Thyroid gland (tissue), 4 donors: Measurements from ENCODE around the gene NUSAP1. TPM values are rescaled to one million over a fixed set of nuclear protein-coding genes. Genes with fewer than 3 reads are reported as not detected.
"Not testable (repeated sequence)": the region's sequence is repeated elsewhere in the genome, so short reads cannot be mapped to it uniquely, and the experiment has no call there.

Source experiments
- DNase-seq, 2 donors: peaks; one replicate each; pipeline ENCODE4 v3.0.0-alpha.2; 2019
- H3K27ac ChIP-seq, 3 donors: fragments of 200-600 bp; sonication (generic); 1 replicate in 2 of 3; 2 replicates in 1 of 3; pipeline ENCODE4 v1.5.1; 2016 to 2019; ENCODE audit warnings: mild to moderate bottlenecking in 1 of 3, moderate library complexity in 1 of 3
- H3K27me3 ChIP-seq: fragments of 200-600 bp; sonication (generic); one replicate; pipeline ENCODE4 v1.5.1; 2019
- H3K36me3 ChIP-seq, 2 donors: fragments of 200-600 bp; sonication (generic); one replicate each; pipeline ENCODE4 v1.5.1; 2016 to 2019
- H3K4me1 ChIP-seq, 2 donors: fragments of 200-600 bp; sonication (generic); one replicate each; pipeline ENCODE4 v1.5.1; 2017 to 2019
- H3K4me3 ChIP-seq, 3 donors: fragments of 200-600 bp; sonication (generic); replicated peaks in 1 of 3; 1 replicate in 2 of 3; 2 replicates in 1 of 3; pipeline ENCODE4 v1.5.1; 2016; ENCODE audit warnings: mild to moderate bottlenecking in 1 of 3
- H3K9me3 ChIP-seq: fragments of 200-600 bp; sonication (generic); one replicate; pipeline ENCODE4 v1.5.1; 2017
- POLR2A ChIP-seq, 2 donors: fragments of 450-650 bp; IDR thresholded peaks; one replicate each; pipeline ENCODE4 v1.6.1; 2017; ENCODE audit warnings: antibody characterized with exemption in 2 of 2, mild to moderate bottlenecking in 2 of 2, moderate library complexity in 1 of 2
- WGBS, 2 donors: methylation state at CpG; one replicate each; pipeline ENCODE4 v1.1.5; 2017; 5-methylcytosine and 5-hydroxymethylcytosine counted together
- intact Hi-C: fragments of 100-400 bp; cut with DNase I; formaldehyde crosslinking; loops from one replicate; pipeline ENCODE4 v1.15.1; 2023
- total RNA-seq, 4 donors: library from RNA; depleted of rRNA; stranded (reverse); fragments of >200 nt; gene quantifications; one replicate each; pipeline ENCODE4 v1.2.3, GENCODE V29; 2016
- TF ChIP-seq, protein P1 (sequence below), 6 experiments: fragments of 200-600 bp in 3 of 6; fragments of 450-650 bp in 3 of 6; sonication (generic) in 3 of 6; IDR thresholded peaks; one replicate each; pipeline ENCODE4 v1.5.1; 2016 to 2019; ENCODE audit warnings: antibody characterized with exemption in 6 of 6, mild to moderate bottlenecking in 2 of 6, inconsistent platforms in 1 of 6, moderate library complexity in 1 of 6

Gene NUSAP1
- total RNA-seq, 4 donors from 2014 or later, result 0.89 to 8.1 (median 1.6) TPM

DNA sequence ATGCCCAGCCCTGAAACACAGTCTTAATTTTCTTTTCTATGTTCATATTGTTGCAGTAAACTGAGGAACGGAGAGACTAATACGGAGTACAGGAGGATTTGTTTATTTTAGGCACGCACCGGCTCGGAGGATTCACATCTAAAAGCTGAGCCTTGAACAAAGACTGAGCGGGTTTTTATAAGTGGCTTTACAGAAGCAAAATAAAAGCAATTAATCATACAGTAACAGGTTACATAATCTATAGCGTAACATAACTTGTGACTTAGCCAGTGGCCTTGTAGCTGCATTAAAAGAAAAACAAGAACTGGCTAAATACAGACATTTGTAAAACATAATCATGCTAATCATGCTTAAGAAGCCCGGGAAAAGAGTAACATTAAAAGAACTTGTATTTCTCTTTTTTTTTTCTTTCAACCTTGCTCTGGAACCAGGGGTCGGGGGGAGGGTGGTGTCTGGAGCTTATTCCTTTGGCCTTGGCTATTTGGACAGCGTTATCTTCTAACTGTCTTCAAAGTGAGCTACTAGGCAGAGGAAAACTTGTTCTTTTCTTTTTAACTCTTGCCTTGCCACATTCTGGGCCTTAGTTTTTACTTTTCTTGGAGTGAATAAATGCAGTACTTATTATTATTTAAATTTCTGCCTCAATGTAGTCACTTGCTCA is 17.5 kb downstream of the NUSAP1 start:
- no peaks in the 10 kb centered on the region for H3K36me3 ChIP-seq
- H3K4me1 ChIP-seq, result no peaks in the 10 kb centered on the region
- no peak overlapping the region for H3K27ac ChIP-seq
- H3K4me3 ChIP-seq, result no peak overlapping the region
- TF ChIP-seq, protein P1, sequence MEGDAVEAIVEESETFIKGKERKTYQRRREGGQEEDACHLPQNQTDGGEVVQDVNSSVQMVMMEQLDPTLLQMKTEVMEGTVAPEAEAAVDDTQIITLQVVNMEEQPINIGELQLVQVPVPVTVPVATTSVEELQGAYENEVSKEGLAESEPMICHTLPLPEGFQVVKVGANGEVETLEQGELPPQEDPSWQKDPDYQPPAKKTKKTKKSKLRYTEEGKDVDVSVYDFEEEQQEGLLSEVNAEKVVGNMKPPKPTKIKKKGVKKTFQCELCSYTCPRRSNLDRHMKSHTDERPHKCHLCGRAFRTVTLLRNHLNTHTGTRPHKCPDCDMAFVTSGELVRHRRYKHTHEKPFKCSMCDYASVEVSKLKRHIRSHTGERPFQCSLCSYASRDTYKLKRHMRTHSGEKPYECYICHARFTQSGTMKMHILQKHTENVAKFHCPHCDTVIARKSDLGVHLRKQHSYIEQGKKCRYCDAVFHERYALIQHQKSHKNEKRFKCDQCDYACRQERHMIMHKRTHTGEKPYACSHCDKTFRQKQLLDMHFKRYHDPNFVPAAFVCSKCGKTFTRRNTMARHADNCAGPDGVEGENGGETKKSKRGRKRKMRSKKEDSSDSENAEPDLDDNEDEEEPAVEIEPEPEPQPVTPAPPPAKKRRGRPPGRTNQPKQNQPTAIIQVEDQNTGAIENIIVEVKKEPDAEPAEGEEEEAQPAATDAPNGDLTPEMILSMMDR (IDR thresholded peaks at IDR 0.05), result no peak
- TF ChIP-seq POLR2A (IDR thresholded peaks at IDR 0.05), result no peak
- intact Hi-C loops, result no loop called here
- H3K9me3 ChIP-seq, result no peaks in the 10 kb centered on the region
- 91% methylated on average over 10 of the region's 10 CpGs for WGBS, 2 donors
- no peak for DNase-seq
- H3K27me3 ChIP-seq, result no peaks in the 10 kb centered on the region

DNA sequence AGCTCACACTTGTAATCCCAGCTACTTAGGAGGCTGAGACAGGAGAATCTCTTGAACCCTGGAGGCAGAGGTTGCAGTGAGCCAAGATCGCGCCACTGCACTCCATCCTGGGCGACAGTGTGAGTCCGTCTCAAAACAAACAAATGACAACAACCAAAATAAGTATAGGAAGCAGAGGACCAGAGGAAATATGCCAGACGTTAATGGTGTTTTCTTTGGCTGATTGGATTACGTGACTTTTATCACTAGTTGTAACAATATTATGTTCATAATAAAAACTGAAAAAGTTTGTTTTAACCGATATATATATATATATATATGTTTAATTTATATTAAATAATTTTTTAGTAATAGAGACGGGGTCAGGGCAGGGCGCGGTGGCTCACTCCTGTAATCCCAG is 21.7 kb downstream of the NUSAP1 start:
- no peak for TF ChIP-seq POLR2A (IDR thresholded peaks at IDR 0.05)
- TF ChIP-seq, protein P1 (IDR thresholded peaks at IDR 0.05), result no peak
- H3K9me3 ChIP-seq, result no peaks in the 10 kb centered on the region
- no peaks in the 10 kb centered on the region for H3K36me3 ChIP-seq
- intact Hi-C loops, result no loop called here
- H3K4me1 ChIP-seq, result no peaks in the 10 kb centered on the region
- no peaks in the 10 kb centered on the region for H3K27me3 ChIP-seq
- no peak overlapping the region for H3K27ac ChIP-seq
- WGBS, 2 donors, result 92 to 94% methylated on average over 10 of the region's 10 CpGs
- no peak overlapping the region for H3K4me3 ChIP-seq
- no peak for DNase-seq

DNA sequence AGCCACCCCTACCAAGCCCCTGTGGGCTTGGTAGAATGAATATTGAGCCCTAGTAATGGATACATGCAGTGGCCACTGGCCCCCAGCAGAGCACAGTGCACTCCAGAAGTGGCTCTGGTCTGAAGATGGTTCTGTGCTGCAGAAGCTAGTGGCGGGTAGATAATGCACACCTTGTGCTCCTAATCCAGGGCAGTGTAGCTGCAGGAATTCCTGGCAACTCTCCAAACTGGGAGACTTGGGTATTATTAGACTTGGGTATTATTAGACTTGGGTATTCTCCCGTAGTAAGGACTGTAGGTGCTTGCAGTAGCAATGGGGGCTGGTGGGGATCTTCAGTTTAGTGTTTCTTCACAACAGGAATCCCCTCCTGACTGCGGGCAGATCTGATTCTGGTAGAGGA is 34.7 kb downstream of the NUSAP1 start:
- H3K36me3 ChIP-seq, result no peaks in the 10 kb centered on the region
- no peaks in the 10 kb centered on the region for H3K27me3 ChIP-seq
- no peaks in the 10 kb centered on the region for H3K9me3 ChIP-seq
- 100% methylated on average over 3 of the region's 3 CpGs for WGBS, 2 donors
- intact Hi-C loops, result no loop called here
- no peak for DNase-seq
- H3K27ac ChIP-seq, result no peak overlapping the region
- H3K4me1 ChIP-seq, result no peaks in the 10 kb centered on the region
- H3K4me3 ChIP-seq, result no peak overlapping the region
- TF ChIP-seq, protein P1 (IDR thresholded peaks at IDR 0.05), result no peak
- no peak for TF ChIP-seq POLR2A (IDR thresholded peaks at IDR 0.05)

DNA sequence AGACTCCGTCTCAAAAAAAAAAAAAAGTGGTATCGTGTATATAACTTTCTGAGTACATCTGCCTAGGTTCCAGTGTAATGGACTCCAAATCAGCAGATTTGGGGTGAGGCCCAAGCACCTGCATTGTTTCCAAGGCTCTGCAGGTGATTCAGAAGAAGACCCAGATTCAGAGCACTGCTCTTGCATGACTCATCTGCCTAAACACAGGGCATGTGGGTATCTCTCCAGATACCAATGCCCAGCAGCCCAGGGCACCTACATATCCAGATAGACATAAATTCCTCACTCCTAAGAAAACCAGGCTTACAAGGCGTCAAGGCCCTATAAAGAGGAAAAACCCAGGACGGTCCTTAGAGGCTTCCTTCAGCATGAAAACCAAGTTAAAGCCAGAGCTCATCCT is 45.3 kb downstream of the NUSAP1 start:
- no peak for DNase-seq
- WGBS, 2 donors, result 93 to 100% methylated on average over 2 to 4 of the region's 4 CpGs
- no peaks in the 10 kb centered on the region for H3K4me1 ChIP-seq
- no peak overlapping the region for H3K27ac ChIP-seq
- no peaks in the 10 kb centered on the region for H3K27me3 ChIP-seq
- H3K36me3 ChIP-seq, result no peaks in the 10 kb centered on the region
- intact Hi-C loops, result no loop called here
- no peaks in the 10 kb centered on the region for H3K9me3 ChIP-seq
- no peak overlapping the region for H3K4me3 ChIP-seq
- TF ChIP-seq POLR2A (IDR thresholded peaks at IDR 0.05), result no peak
- TF ChIP-seq, protein P1 (IDR thresholded peaks at IDR 0.05), result no peak

DNA sequence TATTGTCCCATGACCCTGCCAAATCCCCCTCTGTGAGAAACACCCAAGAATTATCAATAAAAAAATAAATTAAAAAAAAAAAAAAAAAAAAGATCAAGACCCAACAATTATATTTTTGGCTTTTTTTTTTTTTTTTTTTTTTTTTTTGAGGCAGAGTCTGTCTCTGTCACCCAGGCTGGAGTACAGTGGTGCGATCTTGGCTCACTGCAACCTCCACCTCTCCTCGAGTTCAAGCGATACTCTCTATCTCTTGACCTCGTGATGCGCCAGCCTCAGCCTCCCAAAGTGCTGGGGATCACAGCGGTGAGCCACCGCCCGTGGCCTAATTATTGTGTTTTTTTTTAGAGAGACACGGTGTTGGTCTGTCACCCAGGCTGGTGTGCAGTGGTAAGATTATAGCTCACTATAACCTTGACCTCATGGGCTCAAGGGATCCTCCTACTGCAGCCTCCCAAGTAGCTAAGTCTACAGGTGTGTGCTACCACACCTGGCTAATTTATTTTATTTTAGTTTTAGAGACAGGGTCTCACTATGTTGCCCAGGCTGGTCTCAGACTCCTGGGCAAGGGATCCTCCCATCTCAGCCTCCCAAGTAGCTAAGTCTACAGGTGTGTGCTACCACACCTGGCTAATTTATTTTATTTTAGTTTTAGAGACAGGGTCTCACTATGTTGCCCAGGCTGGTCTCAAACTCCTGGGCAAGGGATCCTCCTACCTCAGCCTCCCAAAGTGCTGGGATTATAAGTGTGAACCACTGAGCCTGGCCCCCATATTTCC is 51.5 kb downstream of the NUSAP1 start:
- 88 to 96% methylated on average over 9 of the region's 9 CpGs for WGBS, 2 donors
- H3K27me3 ChIP-seq, H3K36me3 ChIP-seq, H3K9me3 ChIP-seq, H3K4me3 ChIP-seq, H3K4me1 ChIP-seq, DNase-seq, intact Hi-C loops, H3K27ac ChIP-seq: not testable (repeated sequence)
